ENCODE measurements around the gene CTSL.

CTSL gene

GRCh38 chr9:87760529-87760928, 34.6 kb downstream of the CTSL start:
- no peak for TF ChIP-seq CTCF (conservative IDR thresholded peaks at IDR 0.05; ENCODE audit: low read depth)
- no peak overlapping the region for H3K27ac ChIP-seq
- no peak for DNase-seq (ENCODE audit: low spot score)
- CTCF ChIA-PET, result no interaction called here
- POLR2A ChIA-PET (ENCODE audit: low non-redundant PET), result no interaction called here

GRCh38 chr9:87763286-87763685, 37.4 kb downstream of the CTSL start:
- H3K27ac ChIP-seq, result no peak overlapping the region
- no peak for TF ChIP-seq CTCF (conservative IDR thresholded peaks at IDR 0.05; ENCODE audit: low read depth)
- POLR2A ChIA-PET (ENCODE audit: low non-redundant PET), result no interaction called here
- peak; percentile 55 for DNase-seq (ENCODE audit: low spot score)
- CTCF ChIA-PET, result no interaction called here

GRCh38 chr9:87765521-87765920, 39.6 kb downstream of the CTSL start:
- POLR2A ChIA-PET (ENCODE audit: low non-redundant PET), result no interaction called here
- no peak for TF ChIP-seq CTCF (conservative IDR thresholded peaks at IDR 0.05; ENCODE audit: low read depth)
- CTCF ChIA-PET, result no interaction called here
- no peak overlapping the region for H3K27ac ChIP-seq
- DNase-seq (ENCODE audit: low spot score), result no peak

GRCh38 chr9:87766697-87767096, 40.8 kb downstream of the CTSL start:
- no peak for TF ChIP-seq CTCF (conservative IDR thresholded peaks at IDR 0.05; ENCODE audit: low read depth)
- ChIA-PET POLR2A (ENCODE audit: low non-redundant PET) (no interaction called here), CTCF (no interaction called here)
- H3K27ac ChIP-seq, result no peak overlapping the region
- DNase-seq (ENCODE audit: low spot score), result peak; percentile 86

- ChIA-PET POLR2A (ENCODE audit: low non-redundant PET) (no interaction called here), CTCF (interaction anchor here (0.7 kb wide), 1 partner anchor 1745 kb away, joined by 3 read pairs; no protein-coding TSS in a partner anchor)
- TF ChIP-seq CTCF (conservative IDR thresholded peaks at IDR 0.05; ENCODE audit: low read depth), result no peak
- no peak overlapping the region for H3K27ac ChIP-seq
- DNase-seq (ENCODE audit: low spot score), result no peak
These were observed 44.8 kb downstream of the CTSL start for GRCh38 chr9:87770616-87771315.

- no peak for TF ChIP-seq CTCF (conservative IDR thresholded peaks at IDR 0.05; ENCODE audit: low read depth)
- no peak for DNase-seq (ENCODE audit: low spot score)
- no peak overlapping the region for H3K27ac ChIP-seq
- ChIA-PET POLR2A (ENCODE audit: low non-redundant PET) (no interaction called here), CTCF (interaction anchor here (1.4 kb wide), 1 partner anchor 45 kb away, joined by 6 read pairs; no protein-coding TSS in a partner anchor)
These were observed 45.5 kb downstream of the CTSL start for GRCh38 chr9:87771316-87772006.
